Measurements from ENCODE around the gene HOXA11.

The HOXA11 gene

GRCh38 chr7:27148756-27149641 is 36.0 kb downstream of the HOXA11 start:
- DNase-seq (ENCODE audit: low read depth in 2 of 2, low spot score in 1 of 2), result no peak

GRCh38 chr7:27148031-27148755 is 36.8 kb downstream of the HOXA11 start:
- DNase-seq (ENCODE audit: low read depth in 2 of 2, low spot score in 1 of 2), result no peak

DNA sequence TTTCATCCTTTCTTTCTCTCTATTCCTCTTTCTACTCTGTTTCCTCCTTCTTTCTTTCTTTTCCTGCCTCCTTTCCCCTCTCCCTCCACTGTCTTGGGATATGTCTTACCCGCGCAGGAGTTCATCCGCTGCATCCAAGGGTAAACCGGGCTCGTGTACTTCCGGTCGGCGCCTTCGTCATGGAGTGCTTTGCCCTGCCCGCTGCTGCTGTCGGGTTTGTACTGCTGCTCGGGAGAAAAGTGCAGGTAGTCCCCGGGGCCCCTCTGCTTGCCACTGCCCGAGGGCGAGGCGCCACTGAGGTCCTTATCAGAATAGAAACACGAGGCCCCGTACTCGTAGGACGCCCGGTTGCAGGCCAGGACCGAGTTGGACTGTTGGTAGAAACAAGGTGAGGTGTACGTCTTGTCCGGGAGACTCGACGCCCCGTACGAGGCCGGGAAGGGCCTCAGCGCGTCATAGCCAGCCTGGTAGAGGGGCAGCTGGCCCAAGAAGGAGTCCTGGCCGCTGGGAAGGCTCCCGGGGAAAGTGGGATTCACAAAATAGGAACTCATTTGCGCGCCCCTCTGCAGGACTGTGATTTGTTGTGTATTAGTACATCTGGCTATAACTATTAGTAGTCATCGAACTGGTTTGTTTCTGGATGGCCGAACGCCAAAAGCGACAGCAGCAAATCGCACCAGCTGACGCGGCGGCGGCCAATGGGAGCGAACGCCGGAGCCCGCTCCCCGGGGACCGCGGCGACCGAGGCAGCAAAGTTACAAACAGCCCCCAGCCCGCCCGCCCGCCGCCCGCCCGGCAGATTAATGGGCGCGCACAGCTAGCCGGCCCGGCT is 37.6 kb downstream of the HOXA11 start, which contains the start of gene HOXA6:
TSS of gene HOXA6 (minus strand) at position 576 of the 832 bp plus-strand sequence. CDS start at position 551, 25 bp downstream.
- no peak for DNase-seq (ENCODE audit: low read depth in 2 of 2, low spot score in 1 of 2)

DNA sequence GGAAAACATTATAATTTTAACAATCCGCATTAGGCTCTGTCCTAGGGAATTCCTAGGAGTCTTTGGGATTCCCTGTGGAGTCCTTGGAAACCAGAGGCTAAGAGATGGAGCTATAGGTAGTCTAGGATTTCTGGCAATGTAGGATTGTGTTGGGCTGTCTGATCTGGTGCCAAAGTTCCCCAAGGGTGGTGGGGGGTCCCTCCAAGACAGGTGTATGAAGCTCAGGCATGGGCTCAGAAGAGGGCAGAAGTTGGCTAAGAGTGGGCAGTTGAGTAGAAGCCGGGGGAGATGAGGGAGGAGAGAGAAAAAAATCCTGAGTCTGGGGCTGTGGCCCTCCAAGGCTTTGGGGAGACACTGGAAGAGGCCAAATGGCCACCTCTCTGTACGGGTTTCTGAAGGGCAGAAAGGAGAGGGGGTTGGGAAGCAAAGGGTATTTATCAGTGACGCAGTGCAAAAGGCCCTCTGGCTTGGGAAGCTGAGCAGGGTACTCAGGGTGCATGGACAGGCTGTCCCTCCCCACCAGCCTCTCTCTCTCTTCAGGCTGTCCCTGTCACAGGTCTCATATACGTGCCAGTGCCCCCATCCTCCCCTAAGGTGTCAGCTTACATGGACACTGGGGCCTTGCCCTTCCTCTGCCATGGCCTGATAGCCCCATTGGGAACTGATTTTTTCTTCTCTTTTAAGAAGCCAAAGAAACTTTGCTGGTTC is 38.4 kb downstream of the HOXA11 start:
- no peak for DNase-seq (ENCODE audit: low read depth in 2 of 2, low spot score in 1 of 2)

GRCh38 chr7:27145914-27146412 is 39.1 kb downstream of the HOXA11 start:
- no peak for DNase-seq (ENCODE audit: low read depth in 2 of 2, low spot score in 1 of 2)

- no peak for DNase-seq (ENCODE audit: low read depth in 2 of 2, low spot score in 1 of 2)
These were observed 39.7 kb downstream of the HOXA11 start for GRCh38 chr7:27145165-27145913.

DNA sequence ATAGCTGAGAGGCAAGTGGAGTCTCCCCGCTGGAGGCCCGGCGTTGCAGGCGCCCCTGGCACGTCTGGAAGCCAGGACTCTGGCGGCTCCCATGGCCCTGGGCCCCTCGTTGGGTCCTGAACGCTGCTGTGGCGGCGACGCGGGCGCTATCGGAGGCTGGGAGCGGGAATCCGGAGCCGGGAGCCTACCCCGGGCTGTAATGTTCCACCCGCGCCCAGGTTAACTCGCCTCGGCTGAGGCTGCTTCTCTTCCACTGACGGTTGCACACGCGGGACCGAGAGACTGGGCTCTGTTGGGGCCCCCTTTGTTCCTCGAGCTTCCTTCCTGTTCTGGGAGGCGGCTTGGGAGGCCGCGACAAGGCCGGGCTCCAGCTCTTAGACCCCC is 40.3 kb downstream of the HOXA11 start:
- DNase-seq (ENCODE audit: low read depth in 2 of 2, low spot score in 1 of 2), result no peak

DNA sequence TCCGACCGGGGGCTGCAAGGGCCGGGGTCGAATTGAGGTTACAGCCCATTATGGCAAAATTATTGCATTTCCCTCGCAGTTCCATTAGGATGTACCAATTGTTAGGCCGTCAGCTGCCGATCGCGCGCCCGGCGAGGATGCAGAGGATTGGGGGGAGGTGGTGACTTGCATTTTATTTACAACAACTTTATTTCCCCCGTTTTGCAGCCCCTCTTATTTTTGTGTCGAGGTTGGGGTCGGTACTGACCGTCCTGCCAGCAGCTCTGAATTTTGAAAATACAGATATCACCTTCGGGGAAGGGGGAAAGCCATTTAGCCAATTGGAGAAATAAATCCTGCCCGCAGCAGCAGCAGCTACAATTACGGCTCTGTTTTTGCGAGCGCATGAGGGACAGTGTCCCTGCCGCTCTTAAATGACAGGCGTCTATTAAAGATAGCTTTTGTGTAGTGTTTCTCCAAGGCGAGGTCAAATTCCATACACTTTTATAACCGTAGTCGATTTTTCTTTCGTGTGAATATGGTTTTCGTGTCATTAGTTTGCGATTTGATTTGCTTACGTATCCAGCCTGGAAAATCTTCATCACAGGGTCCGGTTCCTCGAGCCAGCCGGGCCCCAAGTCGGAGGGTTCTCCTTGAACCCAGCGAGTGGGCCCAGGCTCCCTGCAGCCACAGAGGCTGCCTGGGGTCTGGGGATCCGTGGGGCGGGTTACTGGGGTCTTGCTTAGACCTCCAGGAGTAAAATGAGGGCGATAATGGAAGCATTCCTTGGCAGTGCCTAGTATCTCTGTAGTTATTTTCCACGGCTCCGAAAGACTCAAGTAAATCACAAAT is 40.9 kb downstream of the HOXA11 start:
- no peak for DNase-seq (ENCODE audit: low read depth in 2 of 2, low spot score in 1 of 2)

DNA sequence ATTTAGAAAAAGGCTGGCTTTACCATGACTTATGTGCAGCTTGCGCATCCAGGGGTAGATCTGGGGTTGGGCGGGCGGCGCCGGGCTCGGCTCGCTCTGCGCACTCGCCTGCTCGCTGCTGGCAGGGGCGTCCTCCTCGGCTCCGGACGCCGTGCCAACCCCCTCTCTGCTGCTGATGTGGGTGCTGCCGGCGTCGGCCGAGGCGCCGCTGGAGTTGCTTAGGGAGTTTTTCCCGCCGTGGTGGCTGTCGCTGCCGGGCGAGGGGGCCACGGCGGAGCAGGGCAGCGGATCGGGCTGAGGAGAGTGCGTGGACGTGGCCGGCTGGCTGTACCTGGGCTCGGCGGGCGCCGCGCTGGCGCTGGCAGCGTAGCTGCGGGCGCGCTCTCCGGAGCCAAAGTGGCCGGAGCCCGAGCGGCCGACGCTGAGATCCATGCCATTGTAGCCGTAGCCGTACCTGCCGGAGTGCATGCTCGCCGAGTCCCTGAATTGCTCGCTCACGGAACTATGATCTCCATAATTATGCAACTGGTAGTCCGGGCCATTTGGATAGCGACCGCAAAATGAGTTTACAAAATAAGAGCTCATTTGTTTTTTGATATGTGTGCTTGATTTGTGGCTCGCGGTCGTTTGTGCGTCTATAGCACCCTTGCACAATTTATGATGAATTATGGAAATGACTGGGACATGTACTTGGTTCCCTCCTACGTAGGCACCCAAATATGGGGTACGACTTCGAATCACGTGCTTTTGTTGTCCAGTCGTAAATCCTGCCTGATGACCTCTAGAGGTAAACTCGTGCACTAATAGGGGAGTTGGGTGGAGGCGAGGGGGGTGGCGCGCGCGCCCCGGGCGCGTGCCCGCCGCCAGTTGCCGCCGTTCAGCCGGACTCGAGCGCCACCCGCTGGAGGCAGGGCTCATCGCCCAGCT is 41.7 kb downstream of the HOXA11 start, which contains the start of gene HOXA5:
TSS of gene HOXA5 (minus strand) at position 659 of the 927 bp plus-strand sequence. CDS start at position 585, 74 bp downstream.
- no peak for DNase-seq (ENCODE audit: low read depth in 2 of 2, low spot score in 1 of 2)

DNA sequence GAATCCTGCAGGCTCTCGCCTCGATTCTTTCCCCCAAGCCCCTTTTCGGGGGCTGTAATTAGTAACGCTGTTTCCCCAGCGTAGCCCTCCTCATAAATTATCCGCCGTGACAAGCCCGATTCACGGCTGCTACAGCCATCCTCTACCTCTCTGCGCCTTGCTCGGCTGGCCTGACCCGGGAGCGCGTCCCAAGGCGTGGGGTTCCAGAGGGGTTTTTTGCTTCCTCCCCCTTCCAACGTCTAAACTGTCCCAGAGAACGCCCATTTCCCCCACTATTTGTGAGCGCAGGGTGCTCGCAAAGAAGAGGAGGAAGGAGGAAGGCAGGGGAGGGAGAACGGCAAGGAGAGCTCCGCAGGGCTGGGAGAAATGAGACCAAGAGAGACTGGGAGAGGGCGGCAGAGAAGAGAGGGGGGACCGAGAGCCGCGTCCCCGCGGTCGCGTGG is 42.4 kb downstream of the HOXA11 start:
- DNase-seq (ENCODE audit: low read depth in 2 of 2, low spot score in 1 of 2), result no peak

- DNase-seq (ENCODE audit: low read depth in 2 of 2, low spot score in 1 of 2), result no peak
These were observed 43.0 kb downstream of the HOXA11 start for GRCh38 chr7:27141923-27142579.

GRCh38 chr7:27141137-27141922 is 43.7 kb downstream of the HOXA11 start:
- no peak for DNase-seq (ENCODE audit: low read depth in 2 of 2, low spot score in 1 of 2)

- DNase-seq (ENCODE audit: low read depth in 2 of 2, low spot score in 1 of 2), result no peak
These were observed 44.7 kb downstream of the HOXA11 start for GRCh38 chr7:27140126-27140857.

- DNase-seq (ENCODE audit: low read depth in 2 of 2, low spot score in 1 of 2), result no peak
These were observed 45.5 kb downstream of the HOXA11 start for GRCh38 chr7:27139334-27140125.

DNA sequence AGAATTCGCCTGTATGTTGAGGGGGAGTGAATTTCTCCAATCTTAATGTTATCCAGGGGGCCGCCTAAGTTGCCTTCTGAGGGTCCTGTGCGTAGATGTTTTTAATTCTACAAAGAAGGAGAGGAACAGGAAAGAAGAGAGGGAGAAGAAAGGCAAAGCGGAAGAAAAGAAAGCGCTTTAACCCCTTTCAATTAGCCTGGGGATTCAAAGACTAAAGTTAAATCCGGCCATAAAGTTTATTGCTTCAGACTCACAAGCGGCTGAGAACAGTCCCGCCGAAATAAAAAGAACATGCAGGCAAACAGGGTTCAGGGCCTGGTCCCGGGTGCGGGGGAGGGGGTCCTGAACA is 46.1 kb downstream of the HOXA11 start:
- no peak for DNase-seq (ENCODE audit: low read depth in 2 of 2, low spot score in 1 of 2)

Data from stimulated activated CD8-positive, alpha-beta memory T cell treated with anti-CD3 and anti-CD28 coated beads, Interleukin-4, amount 100 ng/mL, for 4 hours (primary cell).